PFSK-1 (cell line): ENCODE measurements around the gene RPL37A.

Source experiments
- FOXP2 ChIP-seq: optimal IDR thresholded peaks from 2 replicates; pipeline ENCODE3; 2011; ENCODE audit warnings: borderline replicate concordance, control low read depth, inconsistent platforms; ENCODE audit not compliant: insufficient read depth; ENCODE audit errors: extremely low read length, extremely low read depth
- POLR2AphosphoS5 ChIP-seq: IDR thresholded peaks from 2 replicates; pipeline ENCODE4 v1.6.1; 2012; ENCODE audit warnings: low read depth, mild to moderate bottlenecking, control low read depth, low read length, moderate library complexity
- REST ChIP-seq, 2 experiments: IDR thresholded peaks; 2 replicates each; pipeline versions ENCODE4 v1.6.1 to v1.8.0; 2011 to 2012; ENCODE audit warnings: low read depth in 2 of 2, low read length in 2 of 2, control low read depth in 1 of 2, inconsistent platforms in 1 of 2, mild to moderate bottlenecking in 1 of 2, moderate library complexity in 1 of 2; ENCODE audit not compliant: insufficient read depth in 1 of 2
- SIN3A ChIP-seq: IDR thresholded peaks from 2 replicates; pipeline ENCODE4 v1.6.1; 2012; ENCODE audit warnings: mild to moderate bottlenecking, low read length, moderate library complexity, borderline replicate concordance; ENCODE audit not compliant: insufficient read depth
- TAF1 ChIP-seq: IDR thresholded peaks from 2 replicates; pipeline ENCODE4 v1.6.1; 2012; ENCODE audit warnings: low read length, control low read depth, borderline replicate concordance; ENCODE audit not compliant: insufficient read depth

Gene RPL37A

GRCh38 chr2:216533609-216534008 lies 35.0 kb downstream of the RPL37A start:
- TF ChIP-seq REST (IDR thresholded peaks at IDR 0.05; ENCODE audit: insufficient read depth in 1 of 2, low read depth in 2 of 2, low read length in 2 of 2) (no peak), TAF1 (no peak), POLR2AphosphoS5 (no peak), FOXP2 (no peak), SIN3A (no peak)

- TF ChIP-seq FOXP2 (no peak), REST (IDR thresholded peaks at IDR 0.05; ENCODE audit: insufficient read depth in 1 of 2, low read depth in 2 of 2, low read length in 2 of 2) (no peak), SIN3A (no peak), TAF1 (no peak)
Observed at GRCh38 chr2:216534809-216535208, 36.2 kb downstream of the RPL37A start.

- TF ChIP-seq REST (IDR thresholded peaks at IDR 0.05; ENCODE audit: insufficient read depth in 1 of 2, low read depth in 2 of 2, low read length in 2 of 2) = 0 out of 4 replicates have a peak, but pooled peaks of 1 of the 2 experiments have one; percentile 29
- TF ChIP-seq FOXP2 = peak; percentile 58
- no peak for TF ChIP-seq SIN3A
Observed at GRCh38 chr2:216535454-216535995, 36.9 kb downstream of the RPL37A start.

GRCh38 chr2:216536734-216537210 lies 38.1 kb downstream of the RPL37A start:
- no peak for TF ChIP-seq SIN3A
- no peak for TF ChIP-seq POLR2AphosphoS5
- 0 out of 4 replicates have a peak, but pooled peaks of 1 of the 2 experiments have one; percentile 57 for TF ChIP-seq REST (IDR thresholded peaks at IDR 0.05; ENCODE audit: insufficient read depth in 1 of 2, low read depth in 2 of 2, low read length in 2 of 2)
- TF ChIP-seq FOXP2 = peak; percentile 59
- no peak for TF ChIP-seq TAF1

- no peak for TF ChIP-seq POLR2AphosphoS5
- no peak for TF ChIP-seq REST (IDR thresholded peaks at IDR 0.05; ENCODE audit: insufficient read depth in 1 of 2, low read depth in 2 of 2, low read length in 2 of 2)
- TF ChIP-seq TAF1 = no peak
- no peak for TF ChIP-seq FOXP2
- TF ChIP-seq SIN3A = no peak
Observed at GRCh38 chr2:216537366-216537765, 38.7 kb downstream of the RPL37A start.
